NCI-H526 (cell line): ENCODE measurements around the gene STIM1.

Experiments
- DNase-seq, 2 experiments: peaks; one replicate each; lab custom pipeline; 2025; lab: John Stamatoyannopoulos, UW

Gene STIM1

GRCh38 chr11:3916962-3917361, 61.5 kb downstream of the STIM1 start:
- DNase-seq = no peak

GRCh38 chr11:3920148-3920852, 64.8 kb downstream of the STIM1 start:
- DNase-seq = no peak

GRCh38 chr11:3922056-3922455, 66.6 kb downstream of the STIM1 start:
- no peak for DNase-seq

GRCh38 chr11:3925513-3925912, 70.0 kb downstream of the STIM1 start:
- DNase-seq = no peak

GRCh38 chr11:3926458-3927095, 71.1 kb downstream of the STIM1 start:
- DNase-seq = no peak

- no peak for DNase-seq
Measured at GRCh38 chr11:3927129-3927796, 71.8 kb downstream of the STIM1 start.

- no peak for DNase-seq
Measured at GRCh38 chr11:3929232-3929631, 73.8 kb downstream of the STIM1 start.

- no peak for DNase-seq
Measured at GRCh38 chr11:3929649-3930048, 74.2 kb downstream of the STIM1 start.

- DNase-seq = no peak
Measured at GRCh38 chr11:3932698-3933097, 77.2 kb downstream of the STIM1 start.

- no peak for DNase-seq
Measured at GRCh38 chr11:3933165-3933628, 77.7 kb downstream of the STIM1 start.

GRCh38 chr11:3934658-3935057, 79.2 kb downstream of the STIM1 start:
- no peak for DNase-seq

- no peak for DNase-seq
Measured at GRCh38 chr11:3936517-3936916, 81.1 kb downstream of the STIM1 start.

GRCh38 chr11:3939211-3939610, 83.7 kb downstream of the STIM1 start:
- no peak for DNase-seq

GRCh38 chr11:3939651-3940190, 84.3 kb downstream of the STIM1 start:
- no peak for DNase-seq

- no peak for DNase-seq
Measured at GRCh38 chr11:3942160-3942955, 86.9 kb downstream of the STIM1 start.

- DNase-seq = no peak
Measured at GRCh38 chr11:3942956-3943497, 87.6 kb downstream of the STIM1 start.

GRCh38 chr11:3944198-3944597, 88.7 kb downstream of the STIM1 start:
- DNase-seq = no peak

- no peak for DNase-seq
Measured at GRCh38 chr11:3946455-3947017, 91.1 kb downstream of the STIM1 start.

- no peak for DNase-seq
Measured at GRCh38 chr11:3947061-3947460, 91.6 kb downstream of the STIM1 start.

GRCh38 chr11:3949125-3949524, 93.7 kb downstream of the STIM1 start:
- no peak for DNase-seq

- no peak for DNase-seq
Measured at GRCh38 chr11:3950996-3951660, 95.7 kb downstream of the STIM1 start.
